HG03571 (cell line): ENCODE results near the gene PKIB.

ENCODE experiments used
- ATAC-seq: cut with Tn5 transposase; IDR thresholded peaks from one replicate; pipeline ENCODE4 v1.9.1; 2021; ENCODE audit not compliant: unreplicated experiment

PKIB gene

GRCh38 chr6:122665929-122666328 lies 55.7 kb downstream of the PKIB start:
- no peak for ATAC-seq

DNA sequence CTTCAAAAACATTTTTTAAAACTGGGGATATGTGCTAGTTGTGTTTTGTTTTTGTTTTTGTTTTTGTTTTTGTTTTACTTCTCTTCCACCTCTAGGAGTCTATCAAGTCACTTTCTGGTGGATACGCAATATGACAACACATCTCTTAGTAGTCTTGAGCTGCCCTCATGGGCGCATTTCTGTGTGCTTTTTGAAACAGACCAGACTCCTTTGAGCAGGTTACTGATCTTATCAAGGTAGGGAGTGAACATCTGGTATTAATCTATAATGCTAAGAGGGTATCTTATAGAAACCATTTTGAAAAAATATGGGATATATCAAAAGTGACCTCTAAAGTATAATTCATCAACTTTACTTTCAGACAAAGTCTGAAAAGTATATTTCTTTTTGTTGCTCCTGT lies 56.2 kb downstream of the PKIB start:
- no peak for ATAC-seq

GRCh38 chr6:122669418-122669817 lies 59.2 kb downstream of the PKIB start:
- ATAC-seq, result no peak

DNA sequence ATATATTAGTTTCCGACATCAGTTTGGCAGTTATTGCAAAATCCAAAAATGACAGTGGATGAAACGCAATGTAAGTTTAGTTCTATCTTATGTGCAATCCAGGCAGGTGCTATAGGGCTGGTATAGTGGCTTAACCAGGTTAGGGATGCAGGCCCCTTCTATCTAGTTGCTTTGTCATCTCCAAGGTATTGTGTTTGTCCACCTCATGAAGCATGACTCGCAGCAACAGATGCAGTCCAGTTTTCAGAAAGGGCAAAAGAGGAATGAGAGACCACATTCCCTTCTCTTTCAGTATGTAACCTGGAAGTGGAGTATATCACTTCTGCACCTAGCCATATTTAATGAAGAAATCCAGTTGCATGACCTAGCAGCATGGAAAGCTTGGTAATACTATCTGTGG lies 59.7 kb downstream of the PKIB start:
- ATAC-seq, result no peak

- no peak for ATAC-seq
These were observed 61.0 kb downstream of the PKIB start for GRCh38 chr6:122671251-122671650.

DNA sequence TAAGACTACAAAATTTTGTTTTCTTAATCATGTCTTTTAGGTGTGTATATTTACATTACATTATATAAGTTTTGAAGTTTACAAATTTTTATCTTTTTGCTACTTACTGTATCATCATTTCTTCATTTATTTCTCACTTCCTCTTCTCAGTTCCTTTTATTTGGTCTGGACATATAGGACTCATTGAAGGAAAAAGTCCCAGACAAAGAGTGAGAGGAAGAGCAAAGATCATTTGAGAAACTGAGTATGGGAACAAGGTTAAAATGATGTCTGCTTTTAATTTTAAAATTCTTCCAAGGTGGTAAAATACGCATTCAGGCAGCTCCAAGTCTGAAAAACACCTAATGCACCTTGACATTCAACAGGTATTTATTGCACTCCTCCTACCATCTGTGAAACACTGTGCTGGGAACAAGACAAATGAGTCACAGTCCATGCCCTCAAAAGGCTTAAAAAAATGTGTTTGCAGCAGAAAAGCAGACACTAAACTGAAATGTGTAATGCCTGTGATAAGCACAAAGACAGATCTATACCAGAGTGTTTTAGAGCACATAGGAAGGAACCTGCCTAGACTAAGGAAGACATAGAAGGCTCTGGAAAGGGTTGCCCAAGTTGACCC lies 63.2 kb downstream of the PKIB start:
- ATAC-seq, result no peak

GRCh38 chr6:122676146-122676545 lies 65.9 kb downstream of the PKIB start:
- ATAC-seq, result no peak

DNA sequence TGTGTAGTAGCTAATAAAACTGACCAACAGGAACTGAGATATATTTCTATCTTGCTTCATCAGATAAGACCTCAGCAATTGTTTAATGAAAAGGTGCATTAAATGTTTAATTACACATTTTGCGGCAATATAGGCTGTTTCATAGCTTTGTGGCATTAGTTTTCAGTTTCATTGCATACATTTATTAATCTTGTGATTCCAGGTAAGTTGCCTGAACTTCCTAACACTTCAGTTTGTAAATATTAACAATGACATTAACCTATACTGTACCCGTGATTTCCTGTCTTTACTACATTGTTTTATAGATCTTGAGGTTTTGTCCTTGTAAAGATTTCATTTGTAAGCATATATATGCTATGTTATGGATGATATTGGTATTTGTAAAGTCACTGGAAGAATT lies 66.5 kb downstream of the PKIB start:
- ATAC-seq, result no peak

DNA sequence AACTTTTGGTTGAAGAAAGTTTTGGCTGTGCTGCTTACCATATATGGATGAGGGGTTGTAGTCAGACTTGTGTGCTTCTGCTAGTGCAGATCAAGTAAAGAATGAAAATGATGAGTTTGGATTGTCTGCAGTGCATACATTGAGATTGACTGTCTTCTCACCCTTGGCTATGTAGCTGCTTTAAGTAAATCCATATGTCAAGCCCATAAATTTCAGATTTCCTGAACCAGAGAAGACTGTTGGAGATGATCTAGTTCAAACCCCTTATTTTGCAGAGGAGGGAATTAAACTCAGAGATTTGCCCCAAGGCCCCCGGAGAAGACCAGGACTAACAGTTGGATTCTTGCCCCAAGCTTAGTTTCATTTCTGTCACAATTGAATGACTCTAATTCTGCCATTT lies 67.2 kb downstream of the PKIB start:
- no peak for ATAC-seq

DNA sequence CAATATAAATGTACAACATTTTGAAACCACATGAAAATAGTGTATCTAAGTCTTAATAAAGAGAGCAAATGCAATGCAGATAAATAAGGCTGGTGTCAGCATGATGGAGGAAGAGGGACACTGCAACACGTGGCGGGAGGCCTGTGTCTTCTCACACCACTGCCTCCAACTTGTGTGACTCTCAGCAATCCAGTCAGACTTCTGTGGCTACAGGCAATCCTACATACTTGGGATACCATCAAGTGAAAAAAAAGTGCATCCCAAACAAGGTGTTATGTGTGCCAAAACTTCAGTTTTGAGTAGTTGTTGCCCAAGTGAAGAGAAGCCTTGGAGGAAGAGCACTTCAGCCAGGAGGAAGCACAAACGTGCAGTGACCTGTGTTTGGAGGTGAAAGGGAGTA lies 68.6 kb downstream of the PKIB start:
- ATAC-seq, result no peak

DNA sequence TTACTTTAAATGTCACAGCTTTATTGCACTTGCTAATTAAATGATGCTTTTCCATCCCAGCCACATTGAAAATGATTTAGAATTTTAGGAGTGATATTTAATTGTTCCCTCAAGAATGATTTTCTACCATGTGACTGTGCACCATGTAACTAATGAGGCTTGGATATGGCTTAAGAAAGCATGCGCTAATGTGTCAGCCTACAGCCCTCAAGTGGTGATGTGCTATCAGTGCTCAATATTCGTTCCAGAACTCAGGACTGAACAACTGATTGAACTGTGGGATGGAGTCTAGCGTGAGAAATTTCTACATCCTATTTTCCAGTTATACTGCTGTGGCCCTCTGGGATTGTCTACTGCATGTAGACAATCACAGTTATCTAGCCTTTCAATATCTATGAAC lies 71.5 kb downstream of the PKIB start:
- no peak for ATAC-seq

DNA sequence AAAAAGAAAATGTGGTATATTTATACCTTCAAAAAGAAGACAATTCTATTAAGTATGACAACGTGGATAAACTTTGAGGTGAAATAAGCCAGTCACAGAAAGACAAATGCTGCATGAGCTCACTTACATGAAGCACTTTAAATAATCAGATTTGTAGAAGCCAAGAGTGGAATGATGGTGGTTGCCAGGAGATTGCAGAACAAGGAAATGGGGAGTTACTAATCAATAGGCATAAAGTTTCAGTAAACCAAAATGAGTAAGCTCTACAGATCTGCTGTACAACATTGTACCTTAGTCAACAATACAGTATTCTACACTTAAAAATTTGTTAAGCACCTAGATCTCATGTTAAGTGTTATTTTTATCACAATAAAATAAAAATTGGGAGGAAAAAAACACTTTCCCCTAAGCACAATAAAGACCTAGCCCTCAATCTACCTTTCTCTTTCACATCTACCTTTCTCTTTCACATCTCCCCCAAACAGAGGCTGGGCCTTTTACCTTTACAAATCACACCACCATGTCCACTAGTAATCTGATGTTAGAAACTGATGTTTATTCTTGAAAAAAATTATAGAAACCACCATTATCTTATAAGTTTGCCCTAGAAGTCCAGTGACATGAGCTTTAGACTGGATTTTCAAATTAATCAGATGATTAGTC lies 73.9 kb downstream of the PKIB start:
- no peak for ATAC-seq

GRCh38 chr6:122692175-122692598 lies 82.0 kb downstream of the PKIB start:
- no peak for ATAC-seq

GRCh38 chr6:122692807-122693580 lies 82.8 kb downstream of the PKIB start:
- no peak for ATAC-seq

DNA sequence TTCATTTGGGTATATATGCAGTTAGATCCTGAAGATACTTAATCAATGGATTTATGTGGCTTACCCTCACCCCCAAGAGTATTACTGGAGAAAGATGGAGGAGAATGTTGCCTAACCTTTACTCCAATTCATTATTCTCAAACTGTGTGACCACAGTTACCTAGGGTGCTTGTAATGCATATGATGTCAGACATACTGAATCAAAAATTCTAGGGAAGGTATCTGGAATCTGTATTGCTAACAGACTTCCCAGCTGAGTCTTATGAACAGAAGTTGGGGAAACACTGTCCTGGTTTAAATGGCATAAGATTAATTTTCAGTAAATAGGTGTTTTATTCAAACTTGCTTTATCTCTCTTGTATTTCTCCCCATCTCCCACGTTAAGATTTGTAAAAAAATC lies 83.9 kb downstream of the PKIB start:
- ATAC-seq, result no peak

DNA sequence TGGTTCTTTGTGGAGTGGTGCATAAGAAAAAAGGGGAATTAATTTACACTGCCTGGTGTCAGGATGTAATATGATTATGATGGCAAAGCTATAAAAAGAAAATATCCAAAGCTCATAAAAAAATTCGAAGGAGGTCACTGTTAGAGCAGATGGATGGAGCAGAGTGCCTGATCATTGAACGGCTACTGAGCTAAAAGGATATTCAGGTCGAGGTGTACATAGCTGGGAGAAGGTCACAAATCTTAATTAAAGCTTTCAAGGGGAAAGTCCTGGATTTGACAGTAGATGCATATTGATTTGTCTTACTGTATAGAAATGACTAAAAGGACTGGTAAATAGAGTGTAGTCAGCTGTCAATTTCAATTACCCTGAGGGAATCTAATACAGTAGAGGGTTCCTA lies 84.4 kb downstream of the PKIB start:
- no peak for ATAC-seq

GRCh38 chr6:122695188-122695587 lies 85.0 kb downstream of the PKIB start:
- ATAC-seq, result no peak

GRCh38 chr6:122696079-122696478 lies 85.9 kb downstream of the PKIB start:
- no peak for ATAC-seq

GRCh38 chr6:122696853-122697252 lies 86.6 kb downstream of the PKIB start:
- ATAC-seq, result no peak

DNA sequence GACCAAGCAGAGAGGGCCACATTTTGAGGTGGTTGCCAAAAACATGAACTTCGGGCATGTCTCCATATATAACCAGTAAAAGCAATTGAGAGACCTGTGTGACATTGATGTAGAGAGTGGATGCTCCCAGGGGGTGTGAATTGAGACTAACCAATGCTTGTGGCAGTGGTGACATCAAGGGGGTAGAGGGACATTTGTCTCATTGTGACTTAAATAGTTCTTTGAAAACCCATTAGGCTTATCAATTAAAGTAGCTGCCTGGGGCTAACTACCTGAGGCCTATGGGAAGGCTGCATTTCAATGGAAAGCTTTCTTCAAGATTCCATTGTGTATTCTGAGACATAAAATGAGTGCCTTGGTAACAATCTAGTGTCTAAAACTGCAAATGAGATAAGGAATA lies 87.3 kb downstream of the PKIB start:
- ATAC-seq, result no peak

DNA sequence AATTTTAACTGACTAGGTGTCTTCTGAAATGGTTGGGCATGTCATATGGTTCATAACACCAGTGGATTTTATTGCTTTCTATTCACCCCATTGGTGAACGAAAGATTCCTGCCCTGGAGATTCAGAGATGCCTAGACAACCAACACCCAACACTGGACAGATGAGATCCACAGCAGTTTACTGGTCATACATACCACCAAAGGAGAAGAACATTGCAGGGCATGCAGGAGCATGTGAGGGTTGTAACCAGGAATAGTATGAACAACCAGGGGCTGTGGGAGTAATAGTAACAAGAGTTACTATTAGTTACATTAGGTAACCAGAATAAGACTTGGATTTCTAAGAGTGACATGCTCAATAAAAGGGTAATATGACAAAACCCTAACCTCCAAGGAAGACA lies 91.5 kb downstream of the PKIB start:
- no peak for ATAC-seq

DNA sequence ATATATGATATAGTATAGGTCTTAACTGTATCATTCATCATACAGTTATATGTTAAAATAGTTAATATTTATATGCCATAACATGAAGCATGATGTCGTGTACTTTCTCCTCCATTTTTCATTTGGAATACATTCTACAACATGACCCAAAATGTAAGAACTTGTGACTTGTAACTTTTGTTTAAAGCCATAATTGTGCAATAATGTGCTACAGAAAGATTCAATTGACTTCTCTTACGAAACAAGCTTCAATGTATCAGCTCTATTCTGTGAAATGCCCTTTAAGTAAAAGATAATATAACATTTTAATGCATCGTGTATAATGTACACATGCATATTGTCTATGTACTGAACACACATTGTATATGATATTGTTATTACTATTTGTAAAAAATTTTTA lies 92.6 kb downstream of the PKIB start:
- ATAC-seq, result no peak
